ENCODE results near the gene TRPC4AP.

TRPC4AP gene

DNA sequence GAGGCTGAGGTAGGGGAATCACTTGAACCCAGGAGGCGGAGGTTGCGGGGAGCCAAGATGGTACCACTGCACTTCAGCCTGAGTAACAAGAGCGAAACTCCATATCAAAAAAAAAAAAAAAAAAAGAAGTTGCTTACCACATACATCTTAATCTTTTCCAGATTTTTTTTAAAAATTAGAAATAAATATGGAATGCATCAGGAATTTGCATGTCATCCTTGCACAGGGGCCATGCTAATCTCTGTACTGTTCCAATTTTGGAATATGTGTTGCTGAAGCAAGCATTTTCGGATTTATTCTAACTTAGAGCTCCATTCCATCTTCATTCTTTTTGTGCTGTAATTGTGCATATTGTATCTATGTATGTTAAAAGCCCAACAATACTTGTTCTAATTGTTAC lies 62.5 kb downstream of the TRPC4AP start:
- TF ChIP-seq, protein P1, sequence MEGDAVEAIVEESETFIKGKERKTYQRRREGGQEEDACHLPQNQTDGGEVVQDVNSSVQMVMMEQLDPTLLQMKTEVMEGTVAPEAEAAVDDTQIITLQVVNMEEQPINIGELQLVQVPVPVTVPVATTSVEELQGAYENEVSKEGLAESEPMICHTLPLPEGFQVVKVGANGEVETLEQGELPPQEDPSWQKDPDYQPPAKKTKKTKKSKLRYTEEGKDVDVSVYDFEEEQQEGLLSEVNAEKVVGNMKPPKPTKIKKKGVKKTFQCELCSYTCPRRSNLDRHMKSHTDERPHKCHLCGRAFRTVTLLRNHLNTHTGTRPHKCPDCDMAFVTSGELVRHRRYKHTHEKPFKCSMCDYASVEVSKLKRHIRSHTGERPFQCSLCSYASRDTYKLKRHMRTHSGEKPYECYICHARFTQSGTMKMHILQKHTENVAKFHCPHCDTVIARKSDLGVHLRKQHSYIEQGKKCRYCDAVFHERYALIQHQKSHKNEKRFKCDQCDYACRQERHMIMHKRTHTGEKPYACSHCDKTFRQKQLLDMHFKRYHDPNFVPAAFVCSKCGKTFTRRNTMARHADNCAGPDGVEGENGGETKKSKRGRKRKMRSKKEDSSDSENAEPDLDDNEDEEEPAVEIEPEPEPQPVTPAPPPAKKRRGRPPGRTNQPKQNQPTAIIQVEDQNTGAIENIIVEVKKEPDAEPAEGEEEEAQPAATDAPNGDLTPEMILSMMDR (conservative IDR thresholded peaks at IDR 0.05), result no peak
- no peak overlapping the region for H3K27ac ChIP-seq

- TF ChIP-seq, protein P1 (conservative IDR thresholded peaks at IDR 0.05), result no peak
- H3K27ac ChIP-seq, result no peak overlapping the region
These were observed 65.3 kb downstream of the TRPC4AP start for GRCh38 chr20:35027301-35027700.

DNA sequence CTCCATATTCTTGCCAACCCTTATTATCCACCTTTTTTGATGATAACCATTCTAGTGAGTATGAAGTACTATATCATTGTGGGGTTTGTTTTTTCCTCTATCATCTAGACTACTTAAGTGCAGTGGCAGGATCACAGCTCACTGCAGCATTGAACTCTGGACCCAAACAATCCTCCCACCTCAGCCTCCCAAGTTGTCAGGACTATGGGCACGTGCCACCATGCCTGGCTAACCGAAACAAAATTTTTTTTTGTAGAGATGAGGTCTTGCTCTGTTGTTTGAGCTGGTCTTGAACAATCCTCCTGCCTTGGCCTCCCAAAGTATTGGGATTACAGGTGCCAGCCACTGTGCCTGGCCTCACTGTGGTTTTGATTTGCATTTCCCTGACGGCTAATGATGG lies 67.5 kb downstream of the TRPC4AP start:
- H3K27ac ChIP-seq, result no peak overlapping the region
- TF ChIP-seq, protein P1 (conservative IDR thresholded peaks at IDR 0.05), result no peak

DNA sequence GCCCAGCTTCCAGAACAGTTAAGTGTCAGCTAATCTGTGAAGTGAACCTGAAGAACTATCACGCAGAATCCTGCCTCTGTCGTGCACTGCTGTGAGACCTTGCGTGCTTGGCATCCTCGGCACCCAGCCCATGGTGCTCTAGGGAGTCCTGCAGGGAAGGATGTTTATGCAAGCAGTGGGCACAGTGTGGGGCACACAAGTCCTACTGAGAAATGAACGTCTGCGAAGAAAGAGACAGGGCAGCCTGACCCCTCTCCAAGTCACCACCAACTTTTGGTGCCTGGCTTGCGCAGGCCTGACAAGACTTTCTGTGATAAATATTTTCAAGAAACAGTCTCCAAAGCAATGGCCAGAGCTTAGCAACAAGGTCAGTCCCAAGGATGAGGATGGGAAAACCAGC lies 69.0 kb downstream of the TRPC4AP start:
- no peak overlapping the region for H3K27ac ChIP-seq
- TF ChIP-seq, protein P1 (conservative IDR thresholded peaks at IDR 0.05), result no peak

DNA sequence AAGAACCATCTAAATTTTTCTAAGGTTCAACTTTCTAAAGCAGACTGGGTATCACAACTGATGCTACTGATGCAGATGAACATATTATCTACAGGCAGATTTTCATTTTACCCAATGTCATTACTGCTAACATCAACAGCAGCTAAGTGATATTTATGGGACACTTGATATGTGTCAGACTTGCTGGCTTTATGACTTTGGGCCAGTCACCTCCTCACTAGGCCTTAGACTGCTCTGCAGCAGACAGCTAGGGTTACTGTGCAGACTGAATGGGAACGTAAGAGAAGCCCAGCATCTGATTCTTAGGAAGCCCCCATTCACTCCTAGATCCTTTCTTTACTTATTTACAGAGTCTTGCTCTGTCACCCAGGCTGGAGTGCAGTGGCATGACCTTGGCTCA lies 70.8 kb downstream of the TRPC4AP start:
- no peak overlapping the region for H3K27ac ChIP-seq
- TF ChIP-seq, protein P1 (conservative IDR thresholded peaks at IDR 0.05), result no peak

DNA sequence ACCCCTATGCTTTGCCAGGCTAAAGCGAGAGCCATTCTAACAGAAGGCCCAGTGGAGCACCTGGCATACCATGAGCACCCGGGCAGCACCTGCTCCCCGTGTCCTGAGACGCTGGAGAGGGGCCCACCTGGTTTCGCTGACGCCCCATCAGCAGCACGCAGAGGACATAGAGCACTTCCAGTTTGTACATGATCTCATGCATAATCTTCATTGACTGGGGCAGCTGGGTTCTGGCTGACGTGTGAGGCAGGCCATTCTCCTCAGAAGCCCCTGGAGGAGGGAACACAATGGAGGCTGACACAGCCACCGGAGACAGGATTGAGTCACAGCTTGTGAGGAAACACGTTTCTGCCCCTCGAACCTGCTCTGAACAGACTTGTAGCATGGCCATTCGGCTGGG lies 71.5 kb downstream of the TRPC4AP start:
- TF ChIP-seq, protein P1 (conservative IDR thresholded peaks at IDR 0.05), result no peak
- no peak overlapping the region for H3K27ac ChIP-seq

DNA sequence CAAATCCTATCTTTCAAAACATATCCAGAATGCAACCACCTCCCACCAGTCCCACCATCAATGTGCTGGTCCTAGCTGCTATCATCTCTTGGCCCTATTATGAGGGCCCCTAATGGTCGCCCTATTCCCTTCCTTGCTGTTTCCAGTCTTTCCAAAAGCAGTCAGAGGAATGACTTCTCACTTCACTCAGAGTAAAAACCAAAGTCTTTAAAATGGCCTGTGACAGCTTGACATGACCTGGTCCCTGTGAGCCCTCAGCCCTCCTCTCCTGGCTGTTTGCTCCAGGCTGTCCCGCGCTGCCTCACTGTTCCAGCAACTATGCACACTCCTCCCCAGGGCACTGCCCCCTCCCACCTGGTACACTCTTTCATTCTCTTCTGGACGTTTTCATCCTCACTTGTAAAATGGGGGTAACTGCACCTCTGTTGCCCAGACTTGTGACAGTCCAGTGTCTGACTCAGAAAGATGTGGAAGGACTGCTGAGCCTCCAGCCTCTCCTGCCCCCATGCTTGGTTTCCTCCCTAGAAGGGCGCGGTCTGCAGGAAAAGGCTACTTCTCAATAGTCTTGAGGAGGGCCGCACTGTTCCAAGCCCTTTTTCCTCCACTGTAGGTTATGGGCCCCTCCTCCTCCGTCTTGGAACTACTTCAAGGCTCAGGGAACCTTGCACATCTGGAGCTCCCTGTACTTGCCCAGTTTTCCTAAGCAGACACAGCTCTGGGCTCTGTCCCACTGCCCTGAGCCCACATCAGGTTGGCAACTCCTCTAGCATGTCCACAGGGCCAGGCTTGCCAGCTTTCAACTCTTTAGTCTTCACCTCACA lies 72.3 kb downstream of the TRPC4AP start:
- TF ChIP-seq, protein P1 (conservative IDR thresholded peaks at IDR 0.05), result no peak
- H3K27ac ChIP-seq, result no peak overlapping the region
